GM18951 (cell line): ENCODE measurements around the gene PTPRN2.
"Not testable (repeated sequence)": the region's sequence is repeated elsewhere in the genome, so short reads cannot be mapped to it uniquely, and the experiment has no call there.

Experiments used
- POLR2A ChIP-seq: IDR thresholded peaks from 4 replicates; pipeline ENCODE4 v1.6.1; 2011; ENCODE audit warnings: mild to moderate bottlenecking; ENCODE audit not compliant: insufficient read length, insufficient read depth; ENCODE audit errors: extremely low read depth
- in situ Hi-C: fragments of 300-500 bp; cut with MboI; formaldehyde crosslinking; loops from one replicate; pipeline ENCODE4 v1.12.0; 2022; ENCODE audit warnings: low sequenced_read_pairs, mixed read lengths, inconsistent platforms; ENCODE audit not compliant: unreplicated experiment

Gene PTPRN2

GRCh38 chr7:158282461-158283001, 305.1 kb downstream of the PTPRN2 start:
- in situ Hi-C loops, result no loop called here
- no peak for TF ChIP-seq POLR2A

- in situ Hi-C loops, result no loop called here
- TF ChIP-seq POLR2A, result no peak
Observed at GRCh38 chr7:158281441-158281840, 306.2 kb downstream of the PTPRN2 start.

- in situ Hi-C loops, result no loop called here
- no peak for TF ChIP-seq POLR2A
Observed at GRCh38 chr7:158280448-158281144, 307.0 kb downstream of the PTPRN2 start.

- in situ Hi-C loops, result no loop called here
Observed at GRCh38 chr7:158279539-158280447, 307.8 kb downstream of the PTPRN2 start.

GRCh38 chr7:158278745-158279320, 308.8 kb downstream of the PTPRN2 start:
- TF ChIP-seq POLR2A, result no peak

More at GRCh38 chr7:158279539-158280447, 307.8 kb downstream of the PTPRN2 start:
- TF ChIP-seq POLR2A, result no peak

GRCh38 chr7:158277219-158278141, 310.1 kb downstream of the PTPRN2 start:
- in situ Hi-C loops, result no loop called here
- TF ChIP-seq POLR2A, result no peak

More at GRCh38 chr7:158278745-158279320, 308.8 kb downstream of the PTPRN2 start:
- in situ Hi-C loops, result no loop called here

GRCh38 chr7:158276414-158277218, 311.0 kb downstream of the PTPRN2 start:
- in situ Hi-C loops, result no loop called here
- no peak for TF ChIP-seq POLR2A

- in situ Hi-C loops, result no loop called here
- TF ChIP-seq POLR2A, result no peak
Observed at GRCh38 chr7:158275711-158276413, 311.8 kb downstream of the PTPRN2 start.

- in situ Hi-C loops, result no loop called here
- TF ChIP-seq POLR2A, result no peak
Observed at GRCh38 chr7:158274996-158275395, 312.6 kb downstream of the PTPRN2 start.

GRCh38 chr7:158274404-158274811, 313.2 kb downstream of the PTPRN2 start:
- in situ Hi-C loops, result no loop called here
- TF ChIP-seq POLR2A, result no peak

GRCh38 chr7:158273756-158274342, 313.8 kb downstream of the PTPRN2 start:
- in situ Hi-C loops, result not testable (repeated sequence)
